Esophagus muscularis mucosa (tissue), 4 donors: ENCODE measurements around the gene TBKBP1. TPM values are rescaled to one million over a fixed set of nuclear protein-coding genes. Genes with fewer than 3 reads are reported as not detected.

Source experiments
- DNase-seq: peaks from one replicate; pipeline ENCODE4 v3.0.0-alpha.2; 2017; ENCODE audit errors: extremely low spot score
- H3K27ac ChIP-seq, 4 donors: fragments of 200-600 bp; sonication (generic); replicated peaks in 1 of 4; 1 replicate in 3 of 4; 2 replicates in 1 of 4; pipeline ENCODE4 v1.5.1; 2016 to 2019; ENCODE audit warnings: mild to moderate bottlenecking in 1 of 4
- H3K27me3 ChIP-seq, 4 donors: fragments of 200-600 bp; sonication (generic); one replicate each; pipeline versions ENCODE4 v1.5.1 to v1.6.0; 2016 to 2019
- H3K36me3 ChIP-seq, 4 donors: fragments of 200-600 bp; sonication (generic); one replicate each; pipeline ENCODE4 v1.5.1; 2016 to 2019
- H3K4me1 ChIP-seq, 4 donors: fragments of 200-600 bp; sonication (generic); one replicate each; pipeline ENCODE4 v1.5.1; 2016 to 2019
- H3K4me3 ChIP-seq, 4 donors: fragments of 200-600 bp; sonication (generic); 1 replicate in 2 of 4; 2 replicates in 2 of 4; pipeline ENCODE4 v1.5.1; 2016 to 2019; ENCODE audit warnings: mild to moderate bottlenecking in 4 of 4, moderate library complexity in 1 of 4
- H3K9me3 ChIP-seq, 4 donors: fragments of 200-600 bp; sonication (generic); 1 replicate in 3 of 4; 2 replicates in 1 of 4; pipeline ENCODE4 v1.5.1; 2016 to 2019
- CTCF ChIP-seq, 3 experiments: fragments of 200-600 bp in 2 of 3; fragments of 450-650 bp in 1 of 3; sonication (generic) in 2 of 3; IDR thresholded peaks; one replicate each; pipeline ENCODE4 v1.5.1; 2017 to 2019; ENCODE audit warnings: antibody characterized with exemption in 3 of 3, mild to moderate bottlenecking in 2 of 3, moderate library complexity in 1 of 3
- EP300 ChIP-seq: sonication (generic); formaldehyde crosslinking; IDR thresholded peaks from one replicate; pipeline ENCODE4 v1.6.1; 2017; ENCODE audit warnings: antibody characterized with exemption
- POLR2A ChIP-seq: fragments of 450-650 bp; IDR thresholded peaks from one replicate; pipeline ENCODE4 v1.6.1; 2017; ENCODE audit warnings: antibody characterized with exemption, moderate library complexity, mild to moderate bottlenecking, low read depth
- POLR2AphosphoS5 ChIP-seq, 2 donors: sonication (generic); formaldehyde crosslinking; IDR thresholded peaks; one replicate each; pipeline ENCODE4 v1.6.1; 2017; ENCODE audit warnings: antibody characterized with exemption in 2 of 2
- WGBS: methylation state at CpG from one replicate; pipeline ENCODE4 v1.1.5; 2018; 5-methylcytosine and 5-hydroxymethylcytosine counted together
- intact Hi-C: fragments of 100-400 bp; cut with DNase I; formaldehyde crosslinking; loops from one replicate; pipeline ENCODE4 v1.15.1; 2023
- total RNA-seq, 4 donors: library from RNA; depleted of rRNA; stranded (reverse); fragments of >200 nt; gene quantifications; one replicate each; pipeline versions ENCODE4 v1.1.0 to v1.2.1, GENCODE V29; 2016

Gene TBKBP1
- total RNA-seq, 4 donors from 2014 or later = 11.9 to 26.9 (median 21.2) TPM

- 57% methylated on average over 6 of the region's 11 CpGs for WGBS
- peaks cover 9 to 51% (median 39%) of the 10 kb centered on the region in 4 donors for H3K4me1 ChIP-seq
- intact Hi-C loops = no loop called here
Measured at GRCh38 chr17:47696717-47697642, 3.0 kb downstream of the TBKBP1 start.

GRCh38 chr17:47697906-47698711 lies 4.1 kb downstream of the TBKBP1 start:
- no peaks in the 10 kb centered on the region for H3K27me3 ChIP-seq
- 74% methylated on average over 9 of the region's 9 CpGs for WGBS
- peaks cover 8 to 48% (median 38%) of the 10 kb centered on the region in 4 donors for H3K36me3 ChIP-seq
- no peak for DNase-seq
- no peak overlapping the region for H3K4me3 ChIP-seq
- no peaks in the 10 kb centered on the region for H3K9me3 ChIP-seq
- intact Hi-C loops = no loop called here
- peaks cover 5 to 52% (median 35%) of the 10 kb centered on the region in 4 donors for H3K4me1 ChIP-seq
- H3K27ac ChIP-seq = no peak overlapping the region
- TF ChIP-seq CTCF (IDR thresholded peaks at IDR 0.05) (no peak), POLR2AphosphoS5 (IDR thresholded peaks at IDR 0.05) (no peak), POLR2A (no peak), EP300 (no peak)

More at GRCh38 chr17:47696717-47697642, 3.0 kb downstream of the TBKBP1 start:
- H3K27ac ChIP-seq = no peak overlapping the region
- H3K4me3 ChIP-seq = peak overlapping the region in 1 of 4 donors; percentile 90
- no peaks in the 10 kb centered on the region for H3K27me3 ChIP-seq
- DNase-seq = no peak
- peaks cover 8 to 44% (median 36%) of the 10 kb centered on the region in 4 donors for H3K36me3 ChIP-seq
- TF ChIP-seq CTCF (IDR thresholded peaks at IDR 0.05) (no peak), POLR2AphosphoS5 (IDR thresholded peaks at IDR 0.05) (no peak), POLR2A (no peak), EP300 (no peak)
- H3K9me3 ChIP-seq = no peaks in the 10 kb centered on the region

- 47% methylated on average over 16 of the region's 25 CpGs for WGBS
- no peak overlapping the region for H3K4me3 ChIP-seq
- H3K27ac ChIP-seq = no peak overlapping the region
- no peaks in the 10 kb centered on the region for H3K27me3 ChIP-seq
- peaks cover 0 to 52% (median 33%) of the 10 kb centered on the region in 4 donors for H3K4me1 ChIP-seq
- DNase-seq = no peak
- intact Hi-C loops = no loop called here
- TF ChIP-seq EP300 = no peak
- TF ChIP-seq POLR2A = no peak
- TF ChIP-seq CTCF (IDR thresholded peaks at IDR 0.05) = peak in 2 of 3 experiments; percentile 83 to 94
- no peak for TF ChIP-seq POLR2AphosphoS5 (IDR thresholded peaks at IDR 0.05)
- no peaks in the 10 kb centered on the region for H3K9me3 ChIP-seq
- H3K36me3 ChIP-seq = peaks cover 8 to 48% (median 38%) of the 10 kb centered on the region in 4 donors
Measured at GRCh38 chr17:47698749-47699535, 5.0 kb downstream of the TBKBP1 start.

- 89% methylated on average over 4 of the region's 4 CpGs for WGBS
- DNase-seq = no peak
- no peaks in the 10 kb centered on the region for H3K9me3 ChIP-seq
- TF ChIP-seq EP300 (no peak), CTCF (IDR thresholded peaks at IDR 0.05) (no peak), POLR2A (no peak), POLR2AphosphoS5 (IDR thresholded peaks at IDR 0.05) (no peak)
- H3K27ac ChIP-seq = no peak overlapping the region
- H3K27me3 ChIP-seq = no peaks in the 10 kb centered on the region
- H3K4me1 ChIP-seq = peaks cover 0 to 52% (median 36%) of the 10 kb centered on the region in 4 donors
- intact Hi-C loops = no loop called here
- H3K4me3 ChIP-seq = no peak overlapping the region
- peaks cover 8 to 48% (median 39%) of the 10 kb centered on the region in 4 donors for H3K36me3 ChIP-seq
Measured at GRCh38 chr17:47699536-47699840, 5.5 kb downstream of the TBKBP1 start.
